Hepatocyte (in vitro differentiated cells): ENCODE results near the gene RAP1B. TPM values are rescaled to one million over a fixed set of nuclear protein-coding genes. Genes with fewer than 3 reads are reported as not detected.
"Not testable (repeated sequence)": the region's sequence is repeated elsewhere in the genome, so short reads cannot be mapped to it uniquely, and the experiment has no call there.

Source experiments
- DNase-seq: peaks from one replicate; pipeline ENCODE4 v3.0.0-alpha.2; 2016; ENCODE audit warnings: low spot score
- H2AFZ ChIP-seq: fragments of 200-600 bp; sonication (generic); 2 replicates; pipeline ENCODE4 v1.6.0; 2016; ENCODE audit warnings: antibody characterized with exemption, mild to moderate bottlenecking
- H3K27ac ChIP-seq: fragments of 200-600 bp; sonication (generic); 2 replicates; pipeline ENCODE4 v1.5.1; 2016; ENCODE audit warnings: mild to moderate bottlenecking
- H3K27me3 ChIP-seq: fragments of 200-600 bp; sonication (generic); 2 replicates; pipeline ENCODE4 v1.6.1; 2016
- H3K36me3 ChIP-seq: fragments of 200-600 bp; sonication (generic); replicated peaks from 2 replicates; pipeline ENCODE4 v1.5.1; 2016; ENCODE audit warnings: low read depth; ENCODE audit not compliant: insufficient read depth
- H3K4me1 ChIP-seq: fragments of 200-600 bp; sonication (generic); 2 replicates; pipeline ENCODE4 v1.5.1; 2016; ENCODE audit warnings: mild to moderate bottlenecking, moderate library complexity; ENCODE audit not compliant: insufficient read depth
- H3K4me2 ChIP-seq: fragments of 200-600 bp; sonication (generic); 2 replicates; pipeline ENCODE4 v1.6.0; 2016
- H3K4me3 ChIP-seq: fragments of 200-600 bp; sonication (generic); 2 replicates; pipeline ENCODE4 v1.5.1; 2016; ENCODE audit warnings: mild to moderate bottlenecking
- H3K79me2 ChIP-seq: fragments of 200-600 bp; sonication (generic); 2 replicates; pipeline ENCODE4 v1.6.0; 2017; ENCODE audit warnings: mild to moderate bottlenecking
- H3K9me2 ChIP-seq: fragments of 200-600 bp; sonication (generic); replicated peaks from 2 replicates; pipeline ENCODE4 v1.6.0; 2017; ENCODE audit warnings: mild to moderate bottlenecking; ENCODE audit not compliant: insufficient read depth
- H3K9me3 ChIP-seq: fragments of 200-600 bp; sonication (generic); 2 replicates; pipeline ENCODE4 v1.5.1; 2016; ENCODE audit warnings: low read depth, mild to moderate bottlenecking
- H4K20me1 ChIP-seq: fragments of 200-600 bp; sonication (generic); 2 replicates; pipeline ENCODE4 v1.6.0; 2016; ENCODE audit warnings: mild to moderate bottlenecking; ENCODE audit not compliant: insufficient read depth, poor library complexity, severe bottlenecking
- CTCF ChIP-seq: fragments of 200-600 bp; sonication (generic); IDR thresholded peaks from 2 replicates; pipeline ENCODE4 v1.5.1; 2016; ENCODE audit warnings: antibody characterized with exemption, mild to moderate bottlenecking; ENCODE audit not compliant: poor library complexity
- EZH2 ChIP-seq: fragments of 200-600 bp; sonication (generic); IDR thresholded peaks from 2 replicates; pipeline ENCODE4 v1.6.1; 2016; ENCODE audit warnings: antibody characterized with exemption, mild to moderate bottlenecking, borderline replicate concordance
- EZH2phosphoT487 ChIP-seq: fragments of 200-600 bp; sonication (generic); IDR thresholded peaks from one replicate; pipeline ENCODE4 v1.6.1; 2018; ENCODE audit warnings: antibody characterized with exemption, mild to moderate bottlenecking, low read depth, moderate library complexity; ENCODE audit not compliant: unreplicated experiment, severe bottlenecking
- WGBS: methylation state at CpG from one replicate; pipeline ENCODE4 v1.1.6; 2016; ENCODE audit warnings: low lambda C conversion rate; ENCODE audit errors: missing lambda C conversion rate; 5-methylcytosine and 5-hydroxymethylcytosine counted together
- polyA plus RNA-seq: library from polyadenylated mRNA; unstranded; fragments of >200 nt; fragmentation: Nextera tagmentation; extraction: Ambion mirVana; gene quantifications from 2 replicates; pipeline ENCODE4 v1.2.1, GENCODE V29; 2016
- total RNA-seq: library from RNA; depleted of rRNA; stranded (reverse); fragments of >200 nt; gene quantifications from 2 replicates; pipeline ENCODE4 v1.2.3, GENCODE V29; 2014

The RAP1B gene
- total and polyA plus RNA-seq, 2 experiments from 2014 or later: 179 to 257 TPM

GRCh38 chr12:68632486-68632885 is 21.8 kb downstream of the RAP1B start:
- H3K36me3 ChIP-seq: peaks cover 2% of the 10 kb centered on the region
- no peak overlapping the region for H2AFZ ChIP-seq
- TF ChIP-seq CTCF (no peak), EZH2 (no peak), EZH2phosphoT487 (no peak)
- H3K4me2 ChIP-seq: no peak overlapping the region
- H3K9me3 ChIP-seq: no peaks in the 10 kb centered on the region
- no peak for DNase-seq
- H3K27ac ChIP-seq: no peak overlapping the region
- H3K4me3 ChIP-seq: no peak overlapping the region
- peaks cover 99% of the 10 kb centered on the region for H3K79me2 ChIP-seq
- no peaks in the 10 kb centered on the region for H3K9me2 ChIP-seq
- no peaks in the 10 kb centered on the region for H3K27me3 ChIP-seq
- H4K20me1 ChIP-seq: peaks cover 96% of the 10 kb centered on the region
- no peaks in the 10 kb centered on the region for H3K4me1 ChIP-seq

- 90% methylated on average over 9 of the region's 9 CpGs for WGBS
- peaks cover 2% of the 10 kb centered on the region for H3K36me3 ChIP-seq
- H3K27ac ChIP-seq: peak overlapping the region; percentile 10
- peaks cover 99% of the 10 kb centered on the region for H3K79me2 ChIP-seq
- H3K4me2 ChIP-seq: no peak overlapping the region
- no peak overlapping the region for H2AFZ ChIP-seq
- no peak overlapping the region for H3K4me3 ChIP-seq
- TF ChIP-seq EZH2phosphoT487: no peak
- no peak for TF ChIP-seq EZH2
- no peak for TF ChIP-seq CTCF
- H3K9me2 ChIP-seq: no peaks in the 10 kb centered on the region
- no peaks in the 10 kb centered on the region for H3K27me3 ChIP-seq
- H4K20me1 ChIP-seq: peaks cover 96% of the 10 kb centered on the region
- H3K4me1 ChIP-seq: no peaks in the 10 kb centered on the region
- H3K9me3 ChIP-seq: no peaks in the 10 kb centered on the region
- no peak for DNase-seq
Observed at GRCh38 chr12:68633614-68634558, 23.2 kb downstream of the RAP1B start.

GRCh38 chr12:68636268-68636667 is 25.6 kb downstream of the RAP1B start:
- peak; percentile 32 for DNase-seq
- Histone ChIP-seq H3K4me1 (no peaks in the 10 kb centered on the region), H4K20me1 (peaks cover 96% of the 10 kb centered on the region), H3K79me2 (peaks cover 99% of the 10 kb centered on the region), H3K27ac (no peak overlapping the region), H3K4me2 (no peak overlapping the region), H3K4me3 (no peak overlapping the region), H3K27me3 (no peaks in the 10 kb centered on the region), H2AFZ (no peak overlapping the region), H3K9me2 (no peaks in the 10 kb centered on the region), H3K9me3 (no peaks in the 10 kb centered on the region), H3K36me3 (peaks cover 2% of the 10 kb centered on the region)
- TF ChIP-seq EZH2 (no peak), CTCF (no peak), EZH2phosphoT487 (no peak)
- WGBS: 69% methylated on average over 2 of the region's 2 CpGs

GRCh38 chr12:68637439-68637838 is 26.7 kb downstream of the RAP1B start:
- not testable (repeated sequence) for H3K9me2 ChIP-seq, H3K36me3 ChIP-seq, H3K9me3 ChIP-seq, H2AFZ ChIP-seq, H3K27me3 ChIP-seq, DNase-seq, H3K4me3 ChIP-seq, H3K4me1 ChIP-seq, H3K27ac ChIP-seq, H3K4me2 ChIP-seq
- peaks cover 99% of the 10 kb centered on the region for H3K79me2 ChIP-seq
- WGBS: 98% methylated on average over 3 of the region's 3 CpGs
- peaks cover 96% of the 10 kb centered on the region for H4K20me1 ChIP-seq
